Activated naive CD4-positive, alpha-beta T cell treated with anti-CD3 and anti-CD28 coated beads, Interleukin-2, amount 50 U/mL, for 16 hours (primary cell): ENCODE measurements around the gene LHX5.

Experiments used
- DNase-seq: peaks from one replicate; pipeline ENCODE4 v3.0.0-alpha.2; 2020

Gene LHX5

GRCh38 chr12:113438523-113439300, 33.0 kb downstream of the LHX5 start:
- no peak for DNase-seq

- DNase-seq = no peak
Observed at GRCh38 chr12:113437729-113438100, 34.0 kb downstream of the LHX5 start.

GRCh38 chr12:113436993-113437728, 34.5 kb downstream of the LHX5 start:
- DNase-seq = no peak

DNA sequence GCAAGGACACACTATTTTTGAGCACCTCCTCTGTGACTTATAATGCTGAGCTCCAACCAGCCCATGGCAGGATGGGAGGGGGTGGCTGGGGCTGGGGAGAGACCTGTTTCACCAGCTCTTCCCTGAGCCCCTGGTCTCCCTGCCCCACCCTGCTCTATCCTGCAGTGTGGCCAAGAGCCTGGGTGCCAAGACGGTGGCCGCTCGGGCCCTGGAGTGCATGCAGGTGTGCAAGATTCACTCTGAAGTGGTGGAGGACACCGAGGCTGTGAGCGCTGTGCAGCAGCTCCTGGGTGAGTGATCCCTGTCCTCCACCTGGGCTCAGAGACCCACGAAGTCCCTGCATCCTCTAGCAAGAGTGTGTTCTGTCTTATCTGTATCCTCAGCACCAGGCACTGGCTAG, 35.1 kb downstream of the LHX5 start:
- no peak for DNase-seq

- DNase-seq = no peak
Observed at GRCh38 chr12:113435367-113435766, 36.3 kb downstream of the LHX5 start.

- no peak for DNase-seq
Observed at GRCh38 chr12:113432986-113433385, 38.7 kb downstream of the LHX5 start.

DNA sequence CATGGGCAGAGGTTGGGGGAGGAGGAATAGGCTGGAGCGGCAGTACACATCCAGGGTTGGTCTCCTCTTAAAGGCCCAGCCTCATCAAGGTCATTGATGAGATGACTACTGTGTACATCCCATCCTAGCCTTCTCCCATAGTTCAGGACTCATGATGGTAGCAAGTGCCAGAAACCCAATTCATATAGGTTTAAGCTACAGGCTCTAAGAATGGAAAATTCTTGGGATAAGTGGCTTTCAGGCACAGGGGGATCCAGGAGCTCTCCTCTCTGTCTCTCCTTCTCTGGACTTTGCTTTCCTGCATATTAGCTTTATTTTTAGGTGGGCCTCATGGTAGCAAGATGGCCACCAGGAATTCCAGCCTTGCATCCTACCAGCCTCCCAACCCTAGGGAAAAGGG, 43.2 kb downstream of the LHX5 start:
- DNase-seq = no peak

GRCh38 chr12:113427882-113428281, 43.8 kb downstream of the LHX5 start:
- no peak for DNase-seq

DNA sequence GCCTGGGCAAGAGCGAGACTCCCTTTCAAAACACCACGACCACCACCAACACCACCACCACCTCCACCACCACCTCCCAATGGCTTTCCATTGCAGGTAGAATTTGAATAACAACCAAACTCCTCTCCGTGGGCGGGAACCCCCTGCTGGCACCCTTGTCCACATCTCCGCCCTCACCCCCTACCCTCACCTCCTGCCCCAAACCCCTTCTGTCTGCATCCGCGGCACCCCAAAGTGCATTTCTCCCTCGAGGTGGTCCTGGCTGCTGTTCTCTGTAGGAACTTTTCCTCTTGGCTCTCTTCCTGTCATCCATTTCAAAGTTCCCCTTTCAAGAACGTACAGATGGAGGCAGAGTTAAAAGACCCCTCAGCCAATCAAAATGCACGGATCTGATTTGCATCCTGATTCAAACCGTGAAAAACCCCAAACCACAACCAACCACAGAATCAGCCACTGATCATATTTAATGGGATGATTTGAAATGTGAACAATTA, 45.7 kb downstream of the LHX5 start:
- DNase-seq = no peak

DNA sequence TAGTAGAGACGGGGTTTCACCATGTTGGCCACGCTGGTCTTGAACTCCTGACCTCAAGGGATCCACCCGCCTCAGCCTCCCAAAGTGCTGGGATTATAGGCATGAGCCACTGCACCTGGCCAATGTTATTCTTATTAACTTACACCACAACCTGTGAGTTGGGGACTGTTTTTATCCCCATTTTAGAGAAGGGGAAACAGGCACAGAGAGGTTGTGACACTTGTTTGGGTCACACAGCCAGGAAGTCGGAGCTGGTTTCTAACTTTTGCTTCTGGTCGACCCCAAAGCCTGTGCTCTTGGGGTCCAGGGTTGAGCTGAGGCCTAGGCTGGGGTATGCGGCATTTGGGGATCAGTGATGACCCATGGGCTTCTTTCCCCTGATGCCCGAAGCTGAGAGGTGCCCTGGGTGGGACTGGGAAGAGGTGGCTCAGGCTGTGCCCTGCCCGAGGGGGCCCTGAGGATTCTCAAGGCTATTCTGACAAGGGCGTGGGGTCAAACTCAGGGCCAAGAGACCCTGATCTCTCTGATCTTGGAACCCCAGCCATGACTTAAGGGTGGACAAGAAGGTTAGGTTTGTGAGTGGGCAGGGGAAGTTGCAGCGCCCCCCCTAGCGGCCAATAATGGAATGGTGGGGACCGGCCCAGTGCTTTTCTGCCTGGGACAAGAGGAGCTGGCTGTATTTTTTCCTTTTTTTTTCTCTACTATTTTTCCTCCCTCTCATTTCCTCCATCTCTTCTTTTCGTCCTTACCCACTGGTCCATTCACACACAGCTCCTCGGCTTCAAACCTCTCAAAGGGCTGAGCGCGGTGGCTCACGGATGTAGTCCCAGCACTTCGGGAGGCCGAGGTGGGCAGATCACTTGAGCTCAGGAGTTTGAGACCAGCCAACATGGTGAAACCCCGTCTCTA, 46.5 kb downstream of the LHX5 start:
- DNase-seq = peak; percentile 48

DNA sequence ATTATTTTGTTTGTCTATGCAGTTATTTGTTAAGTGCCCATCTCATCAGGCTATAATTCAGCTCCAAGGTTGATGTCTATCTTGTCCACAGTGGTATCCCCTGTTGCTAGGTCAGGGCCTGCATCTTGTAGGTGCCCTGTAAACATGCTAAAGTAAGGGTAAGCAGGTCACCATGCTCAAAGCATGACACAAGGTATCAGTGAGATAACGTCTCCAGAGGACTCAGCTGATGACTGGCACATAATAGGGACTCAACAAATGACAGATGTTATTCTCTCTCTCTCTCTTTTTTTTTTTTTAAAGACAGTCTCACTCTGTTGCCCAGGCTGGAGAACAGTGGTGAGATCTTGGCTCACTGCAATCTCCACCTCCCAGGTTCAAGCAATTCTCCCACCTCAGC, 47.2 kb downstream of the LHX5 start:
- DNase-seq = no peak

DNA sequence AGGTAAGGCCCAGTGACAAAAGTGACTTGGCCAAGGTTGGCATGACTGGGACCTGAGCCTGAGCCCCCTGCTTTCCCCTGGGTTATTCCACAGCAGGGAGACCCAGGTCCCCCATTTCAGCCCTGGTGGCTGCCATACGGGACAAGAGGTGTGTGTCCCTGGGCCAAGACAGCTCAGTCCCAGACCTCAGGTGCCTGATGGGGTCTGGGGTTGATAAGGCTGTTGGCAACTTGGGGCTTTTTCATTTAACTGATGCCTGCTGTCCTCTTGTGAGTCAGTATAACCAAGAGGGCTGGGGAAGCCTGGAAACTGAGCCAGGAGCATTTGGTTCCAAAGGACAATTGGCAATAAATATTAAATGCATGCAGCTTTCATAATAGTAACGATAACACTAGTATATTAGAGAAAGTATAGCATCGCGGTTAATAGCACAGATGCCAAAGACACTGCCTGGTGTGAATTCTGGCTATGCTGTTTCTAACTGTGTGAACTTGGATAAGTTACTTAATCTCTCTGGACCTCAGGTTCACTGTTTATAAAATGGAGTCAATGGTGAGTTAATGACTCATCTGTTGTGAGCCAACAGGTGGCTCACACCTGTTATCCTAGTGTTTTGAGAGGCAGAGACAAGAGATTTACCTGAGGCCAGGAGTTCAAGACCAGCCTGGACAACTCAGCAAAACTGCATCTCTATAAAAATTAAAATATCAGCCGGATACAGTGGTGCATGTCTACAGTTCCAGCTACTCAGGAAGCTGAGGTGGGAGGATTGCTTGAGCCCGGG, 48.6 kb downstream of the LHX5 start:
- DNase-seq = no peak

- DNase-seq = no peak
Observed at GRCh38 chr12:113422030-113422885, 49.4 kb downstream of the LHX5 start, which contains the start of gene SDSL. Gene SDSL (plus strand): TSS chr12:113422380. CDS start chr12:113427983, 5,603 bp downstream.

- DNase-seq = no peak
Observed at GRCh38 chr12:113420996-113421595, 50.6 kb downstream of the LHX5 start.

DNA sequence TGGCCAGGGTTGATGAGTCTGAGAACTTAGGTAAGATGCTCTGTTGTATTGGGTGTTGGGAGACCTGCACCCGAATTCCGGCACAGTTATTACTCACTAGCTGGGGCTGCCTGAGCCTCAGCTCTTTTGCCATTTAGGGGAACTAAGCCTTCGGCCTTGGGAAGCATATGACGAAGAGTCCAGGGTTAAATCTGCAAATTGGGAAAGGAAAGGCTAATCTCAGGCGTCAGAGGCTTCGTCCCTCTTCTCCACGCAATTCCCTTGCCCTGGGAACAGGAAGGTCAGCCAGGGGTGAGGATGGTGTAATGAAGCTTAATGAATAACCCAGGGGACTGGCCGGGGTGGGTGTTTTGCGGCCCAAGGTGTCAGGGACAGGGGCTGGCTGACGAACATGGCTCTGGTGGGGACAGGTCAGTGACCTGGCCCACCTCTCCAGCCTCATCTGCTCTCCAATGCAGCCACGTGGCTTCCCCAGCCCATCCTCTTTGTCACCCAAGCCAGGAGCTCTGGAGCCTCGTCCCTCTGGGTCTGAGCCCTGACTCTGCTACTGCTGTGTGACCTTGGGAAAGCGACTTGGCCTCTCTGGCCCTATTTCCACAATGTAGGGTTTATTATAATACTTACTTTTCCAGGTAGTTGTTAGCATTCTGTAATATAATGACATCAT, 53.3 kb downstream of the LHX5 start:
- no peak for DNase-seq

DNA sequence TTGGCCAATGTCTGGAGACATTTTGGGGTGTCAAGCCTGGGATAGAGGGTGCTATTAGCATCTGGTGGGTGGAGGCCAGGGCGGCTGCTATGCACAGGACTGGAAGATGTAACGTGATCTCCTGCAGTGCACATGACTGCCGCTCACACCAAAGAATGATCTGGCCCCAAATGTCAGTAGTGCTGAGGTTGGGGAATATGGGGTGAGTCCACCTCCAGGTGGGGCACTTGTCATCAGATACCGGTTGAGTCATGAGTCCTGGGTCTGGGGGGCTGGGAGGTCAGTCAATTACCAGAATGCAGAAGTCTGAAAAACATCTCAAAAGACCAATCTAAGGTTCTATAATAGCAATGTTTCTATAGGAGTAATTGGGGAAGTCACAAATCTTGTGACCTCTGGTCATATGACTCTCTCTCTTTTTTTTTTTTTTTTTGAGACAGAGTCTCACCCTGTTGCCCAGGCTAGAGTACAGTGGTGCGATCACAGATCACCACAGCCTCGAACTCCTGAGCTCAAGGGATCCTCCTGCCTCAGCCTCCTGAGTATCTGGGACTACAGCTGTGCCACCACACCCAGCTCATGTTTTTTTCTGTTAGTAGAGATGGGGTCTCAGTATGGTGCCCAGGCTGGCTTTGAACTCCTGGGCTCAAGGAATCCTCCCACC, 55.4 kb downstream of the LHX5 start:
- DNase-seq = no peak

DNA sequence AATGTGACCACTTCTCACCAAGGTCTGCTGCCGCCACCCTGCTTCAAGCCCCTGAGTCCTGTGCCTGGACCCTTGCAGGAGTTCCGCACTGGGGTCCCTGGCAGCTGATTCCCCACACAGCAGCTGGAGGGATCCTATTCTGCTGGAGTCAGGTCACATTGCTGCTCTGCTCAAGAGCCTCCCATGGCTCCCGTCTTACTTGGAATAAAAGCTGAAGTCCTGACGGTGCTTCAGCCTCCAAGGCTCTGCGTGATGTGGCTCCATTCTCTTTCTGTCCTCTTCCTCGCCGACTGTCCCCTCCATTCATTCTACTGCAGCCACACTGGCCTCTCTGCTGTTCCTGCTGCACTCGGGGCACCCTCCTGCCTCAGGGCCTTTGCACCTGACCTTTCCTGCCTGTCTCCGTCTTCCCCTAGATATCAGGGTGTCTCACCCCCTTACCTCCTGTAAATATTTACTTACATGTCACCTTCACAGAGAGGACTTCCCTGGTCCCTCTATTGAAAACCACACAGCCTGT, 57.1 kb downstream of the LHX5 start:
- no peak for DNase-seq

DNA sequence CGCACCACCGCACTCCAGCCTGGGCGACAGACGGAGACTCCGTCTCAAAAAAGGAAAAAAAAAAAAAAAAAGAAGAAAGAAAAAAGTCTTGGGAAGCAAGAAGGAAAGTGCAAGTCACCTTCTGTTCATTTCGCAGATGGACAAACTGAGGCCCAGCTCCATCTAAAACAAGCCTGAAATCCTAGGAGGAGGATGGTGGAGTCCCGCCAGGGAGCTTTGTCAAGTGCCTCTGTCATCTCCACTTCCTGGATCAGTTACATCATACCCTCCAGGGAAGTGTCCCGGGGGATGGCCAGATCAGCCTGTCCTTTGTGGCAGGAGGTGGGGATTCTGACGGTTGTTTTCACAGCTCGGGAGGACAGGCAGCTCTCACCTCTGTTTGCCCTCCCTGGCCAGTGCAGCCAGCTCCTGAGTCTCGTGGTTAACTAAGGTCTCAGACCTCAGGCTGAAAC, 58.2 kb downstream of the LHX5 start:
- no peak for DNase-seq
